Fibroblast of mammary gland (primary cell): Measurements from ENCODE around the gene GIMAP1.

Experiments used
- DNase-seq: peaks from one replicate; pipeline ENCODE4 v3.0.0-alpha.2; 2010; ENCODE audit warnings: low read depth
- H3K4me3 ChIP-seq: 2 replicates; pipeline ENCODE4 v1.5.1; 2011; ENCODE audit warnings: low read depth, mild to moderate bottlenecking, low read length, moderate library complexity; ENCODE audit not compliant: control insufficient read depth
- CTCF ChIP-seq: conservative IDR thresholded peaks from 2 replicates; pipeline ENCODE4 v1.5.1; 2011; ENCODE audit warnings: low read depth, low read length, inconsistent platforms; ENCODE audit not compliant: control insufficient read depth, insufficient read depth

Gene GIMAP1

GRCh38 chr7:150745086-150745485 lies 28.7 kb downstream of the GIMAP1 start:
- no peak for TF ChIP-seq CTCF
- DNase-seq = no peak
- H3K4me3 ChIP-seq = no peak overlapping the region

GRCh38 chr7:150745876-150746275 lies 29.5 kb downstream of the GIMAP1 start:
- no peak overlapping the region for H3K4me3 ChIP-seq
- DNase-seq = no peak
- no peak for TF ChIP-seq CTCF

- no peak overlapping the region for H3K4me3 ChIP-seq
- no peak for TF ChIP-seq CTCF
- no peak for DNase-seq
These were observed 30.5 kb downstream of the GIMAP1 start for GRCh38 chr7:150746921-150747320.

- no peak for TF ChIP-seq CTCF
- no peak for DNase-seq
These were observed 32.0 kb downstream of the GIMAP1 start for GRCh38 chr7:150748376-150748775.

GRCh38 chr7:150751702-150752101 lies 35.3 kb downstream of the GIMAP1 start:
- DNase-seq = no peak
- H3K4me3 ChIP-seq = no peak overlapping the region
- TF ChIP-seq CTCF = no peak

More at GRCh38 chr7:150748376-150748775, 32.0 kb downstream of the GIMAP1 start:
- H3K4me3 ChIP-seq = no peak overlapping the region

- TF ChIP-seq CTCF = no peak
- DNase-seq = no peak
- no peak overlapping the region for H3K4me3 ChIP-seq
These were observed 36.8 kb downstream of the GIMAP1 start for GRCh38 chr7:150753239-150753638.

GRCh38 chr7:150753826-150754603 lies 37.6 kb downstream of the GIMAP1 start:
- TF ChIP-seq CTCF = peak; percentile 32
- H3K4me3 ChIP-seq = no peak overlapping the region
- peak; percentile 67 for DNase-seq
